Natural killer cell (primary cell): Measurements from ENCODE around the gene SAMD4A. TPM values are rescaled to one million over a fixed set of nuclear protein-coding genes. Genes with fewer than 3 reads are reported as not detected.

ENCODE experiments used
- ATAC-seq, 3 donors: fragments of 150-1000 bp in 2 of 3; fragments of 200-7000 bp in 1 of 3; cut with Tn5 transposase; 1 replicate in 1 of 3; 2 replicates in 2 of 3; pipeline ENCODE4 v1.10.0; 2021; ENCODE audit warnings: mild to moderate bottlenecking in 2 of 3, moderate library complexity in 2 of 3
- DNase-seq, 2 donors: peaks; one replicate each; pipeline versions ENCODE4 v3.0.0 to v3.0.0-alpha.2; 2013 to 2021; ENCODE audit warnings: mixed read lengths in 1 of 2
- H3K27ac ChIP-seq: one replicate; pipeline ENCODE4 v1.5.1; 2013; ENCODE audit warnings: mild to moderate bottlenecking, low read length
- H3K27me3 ChIP-seq: one replicate; pipeline ENCODE4 v1.6.1; 2013; ENCODE audit warnings: low read length; ENCODE audit not compliant: control insufficient read depth, insufficient read depth
- H3K36me3 ChIP-seq: one replicate; pipeline ENCODE4 v1.6.1; 2013; ENCODE audit warnings: low read length; ENCODE audit not compliant: control insufficient read depth, insufficient read depth
- H3K4me1 ChIP-seq: one replicate; pipeline ENCODE4 v1.6.1; 2013; ENCODE audit warnings: low read length; ENCODE audit not compliant: control insufficient read depth, insufficient read depth
- H3K4me3 ChIP-seq: one replicate; pipeline ENCODE4 v1.5.1; 2013; ENCODE audit warnings: low read length
- H3K9me3 ChIP-seq: one replicate; pipeline ENCODE4 v1.6.1; 2013; ENCODE audit warnings: low read length; ENCODE audit not compliant: control insufficient read depth, insufficient read depth
- H3K27ac Mint-ChIP-seq, 2 donors: one replicate each; pipeline ENCODE4 v1.8.0; 2022; ENCODE audit warnings: mild to moderate bottlenecking in 2 of 2, mixed read lengths in 2 of 2, moderate library complexity in 1 of 2
- H3K27me3 Mint-ChIP-seq, 2 donors: one replicate each; pipeline ENCODE4 v1.8.0; 2022; ENCODE audit warnings: low read depth in 2 of 2, mixed read lengths in 2 of 2
- H3K36me3 Mint-ChIP-seq: one replicate; pipeline ENCODE4 v1.8.0; 2022; ENCODE audit warnings: mixed read lengths
- H3K4me1 Mint-ChIP-seq, 2 donors: one replicate each; pipeline ENCODE4 v1.8.0; 2022; ENCODE audit warnings: mixed read lengths in 2 of 2
- H3K4me3 Mint-ChIP-seq: one replicate; pipeline ENCODE4 v1.8.0; 2022; ENCODE audit warnings: mild to moderate bottlenecking, moderate library complexity, mixed read lengths
- H3K9me3 Mint-ChIP-seq, 2 donors: one replicate each; pipeline ENCODE4 v1.8.0; 2022; ENCODE audit warnings: mixed read lengths in 2 of 2
- CTCF ChIP-seq: fragments of 200-600 bp; IDR thresholded peaks from one replicate; pipeline ENCODE4 v1.8.0; 2022; ENCODE audit warnings: antibody characterized with exemption
- WGBS: methylation state at CpG from one replicate; pipeline ENCODE4 v1.1.7; 2013; ENCODE audit warnings: missing lambda C conversion rate; ENCODE audit not compliant: insufficient coverage; 5-methylcytosine and 5-hydroxymethylcytosine counted together
- intact Hi-C: fragments of 100-400 bp; cut with micrococcal nuclease; formaldehyde crosslinking; loops from one replicate; pipeline ENCODE4 v1.14.2; 2022
- total RNA-seq, 4 donors: library from RNA; stranded (reverse); fragments of 120-200 nt in 1 of 4; gene quantifications; one replicate each; pipeline versions ENCODE4 v1.2.3 to v1.2.4, GENCODE V29; 2013 to 2022

Gene SAMD4A
- total RNA-seq, 3 donors from 2014 or later (not counting 1 experiment from before 2014, with no cell fraction given), result 0.70 to 1.6 (median 1.4) TPM

DNA sequence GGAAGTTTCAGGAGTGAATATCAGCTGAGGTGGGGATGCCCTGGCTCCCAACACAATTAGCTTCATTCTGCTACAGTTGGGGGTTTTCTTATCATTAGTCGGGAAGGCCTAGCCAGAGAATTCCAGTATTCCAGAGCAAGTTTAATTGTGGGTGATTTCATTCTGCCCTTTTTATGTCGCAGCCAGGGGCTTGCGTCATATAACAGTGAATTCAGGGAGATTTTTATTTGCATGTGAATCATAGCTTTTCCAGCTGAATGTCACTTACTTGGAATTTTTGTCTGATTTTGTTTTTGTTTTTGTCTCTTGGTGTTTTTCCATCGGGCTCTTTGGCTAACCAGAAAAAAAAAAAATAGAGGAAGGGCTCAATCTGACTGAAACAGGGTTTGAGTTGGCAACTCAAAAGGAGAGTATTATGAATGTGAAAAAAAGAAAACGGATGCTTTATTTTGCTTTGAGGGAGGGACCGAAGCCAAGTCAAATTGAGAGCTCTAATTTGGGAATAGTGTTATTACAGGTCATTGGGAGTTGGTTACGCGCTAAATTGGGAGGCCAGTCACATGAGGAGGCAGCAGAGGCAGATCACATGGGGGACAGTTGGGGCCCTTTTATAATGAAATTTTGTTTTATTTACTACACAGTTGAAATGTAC is 119.4 kb downstream of the SAMD4A start:
- DNase-seq, result no peak
- intact Hi-C loops, result no loop called here
- H3K27ac ChIP-seq, result no peak overlapping the region
- Mint-ChIP-seq H3K27ac (no peak overlapping the region), H3K9me3 (no peaks in the 10 kb centered on the region), H3K36me3 (no peaks in the 10 kb centered on the region), H3K27me3 (peaks cover 63 to 91% of the 10 kb centered on the region in 2 donors), H3K4me3 (no peak overlapping the region), H3K4me1 (peaks cover 9 to 14% of the 10 kb centered on the region in 2 donors)
- H3K4me3 ChIP-seq, result no peak overlapping the region
- H3K27me3 ChIP-seq, result peaks cover 36% of the 10 kb centered on the region
- no peak for ATAC-seq
- WGBS, result 87% methylated on average over 8 of the region's 8 CpGs
- no peaks in the 10 kb centered on the region for H3K36me3 ChIP-seq
- no peak for TF ChIP-seq CTCF
- H3K4me1 ChIP-seq, result peaks cover 4% of the 10 kb centered on the region
- H3K9me3 ChIP-seq, result no peaks in the 10 kb centered on the region

DNA sequence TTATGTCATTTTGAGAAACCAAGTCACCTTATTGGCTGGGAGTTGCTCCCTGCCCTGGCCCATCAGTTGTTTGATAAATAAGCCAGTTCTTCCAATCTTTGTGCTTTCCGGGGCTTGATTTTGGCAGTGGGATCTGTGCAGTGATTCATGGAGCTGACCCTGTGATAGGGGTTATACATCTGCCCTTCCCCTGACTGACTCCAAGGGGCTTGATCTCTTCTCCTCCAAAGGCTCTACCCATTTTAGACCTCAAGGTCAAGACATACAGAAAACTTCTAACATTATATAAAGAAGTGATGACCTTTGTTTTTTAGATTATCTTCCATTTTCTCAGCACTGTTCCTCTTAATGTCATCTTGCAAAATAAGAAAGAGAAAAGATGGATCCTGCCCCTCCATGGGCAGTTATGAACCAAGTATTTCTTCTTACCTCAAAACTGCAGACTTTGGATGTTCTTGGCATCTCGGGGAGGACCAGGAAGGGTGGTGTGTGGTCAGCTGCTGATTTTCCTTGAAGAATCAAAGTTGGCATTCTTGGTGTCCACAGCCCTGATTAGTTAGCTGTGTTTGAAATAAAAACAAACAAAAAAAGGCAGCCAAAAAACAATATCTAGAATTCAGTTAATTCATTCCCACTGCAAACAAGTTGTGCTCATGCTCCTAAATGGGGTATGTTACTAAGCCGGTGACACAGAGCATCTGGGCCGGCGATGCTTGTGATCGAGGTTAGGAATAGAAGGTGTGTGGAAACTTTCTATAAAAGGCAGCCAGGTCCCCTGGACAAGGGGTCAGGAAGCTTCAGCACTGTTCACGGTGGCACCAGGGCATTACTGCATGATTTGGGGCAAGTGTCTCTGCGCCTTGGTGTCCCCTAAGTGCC is 120.2 kb downstream of the SAMD4A start:
- Histone ChIP-seq H3K36me3 (no peaks in the 10 kb centered on the region), H3K27me3 (peaks cover 36% of the 10 kb centered on the region), H3K27ac (no peak overlapping the region), H3K9me3 (no peaks in the 10 kb centered on the region), H3K4me3 (no peak overlapping the region), H3K4me1 (peaks cover 4% of the 10 kb centered on the region)
- no peak overlapping the region for H3K27ac Mint-ChIP-seq
- H3K36me3 Mint-ChIP-seq, result no peaks in the 10 kb centered on the region
- no peak for DNase-seq
- intact Hi-C loops, result no loop called here
- H3K9me3 Mint-ChIP-seq, result no peaks in the 10 kb centered on the region
- H3K4me1 Mint-ChIP-seq, result peaks cover 9 to 14% of the 10 kb centered on the region in 2 donors
- no peak for ATAC-seq
- WGBS, result 91% methylated on average over 8 of the region's 8 CpGs
- peaks cover 63 to 90% of the 10 kb centered on the region in 2 donors for H3K27me3 Mint-ChIP-seq
- H3K4me3 Mint-ChIP-seq, result no peak overlapping the region
- no peak for TF ChIP-seq CTCF

- Mint-ChIP-seq H3K27me3 (peaks cover 62 to 90% of the 10 kb centered on the region in 2 donors), H3K27ac (no peak overlapping the region), H3K36me3 (no peaks in the 10 kb centered on the region), H3K9me3 (no peaks in the 10 kb centered on the region), H3K4me1 (peaks cover 15 to 19% of the 10 kb centered on the region in 2 donors), H3K4me3 (no peak overlapping the region)
- Histone ChIP-seq H3K9me3 (no peaks in the 10 kb centered on the region), H3K27me3 (peaks cover 41% of the 10 kb centered on the region), H3K4me1 (peaks cover 9% of the 10 kb centered on the region), H3K36me3 (no peaks in the 10 kb centered on the region), H3K4me3 (no peak overlapping the region), H3K27ac (no peak overlapping the region)
- WGBS, result 100% methylated on average over 1 of the region's 2 CpGs
- TF ChIP-seq CTCF, result no peak
- DNase-seq (no peak), ATAC-seq (no peak)
- intact Hi-C loops, result no loop called here
Observed at GRCh38 chr14:54687750-54688119, 120.8 kb downstream of the SAMD4A start.
